Stimulated activated CD8-positive, alpha-beta memory T cell treated with anti-CD3 and anti-CD28 coated beads, Interleukin-2, amount 100 ng/mL, for 1 hour (primary cell): ENCODE results near the gene NODAL.

Experiments used
- DNase-seq, 2 donors: peaks; one replicate each; pipeline ENCODE4 v3.0.0-alpha.2; 2020; ENCODE audit warnings: low read depth in 2 of 2

Gene NODAL

DNA sequence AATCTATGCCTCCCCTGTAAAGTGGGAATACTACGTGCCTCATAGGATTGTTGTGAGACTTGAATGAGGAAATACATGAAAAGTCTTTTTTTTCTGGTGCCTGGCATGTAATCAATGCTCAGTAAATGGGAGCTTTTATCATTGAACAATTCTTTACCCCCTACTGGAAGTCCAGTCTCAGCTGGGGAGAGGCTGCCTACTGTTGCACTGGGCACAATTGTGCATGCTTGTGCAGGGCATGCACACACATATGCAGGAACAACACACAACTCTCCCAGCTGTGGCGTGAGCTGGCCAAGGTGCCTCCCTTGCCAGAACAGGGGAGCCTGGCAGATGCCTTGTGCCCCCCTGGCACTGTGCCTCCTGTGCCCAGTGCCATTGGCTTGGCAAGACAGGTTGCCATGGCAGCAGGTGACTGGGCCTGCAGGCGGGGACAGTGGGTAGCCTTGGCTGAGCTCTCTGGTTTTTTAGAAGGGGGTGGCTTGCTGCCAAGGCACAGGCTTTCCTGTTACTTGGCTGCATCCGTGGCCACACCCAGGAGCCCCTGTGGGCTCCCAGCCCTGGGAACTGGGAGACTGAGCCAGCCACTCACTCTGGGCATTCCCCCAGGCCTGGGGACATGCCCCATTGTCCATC is 21.0 kb upstream of the NODAL start:
- no peak for DNase-seq

GRCh38 chr10:70461397-70462348 is 20.2 kb upstream of the NODAL start:
- peak in 1 of 2 donors; percentile 30 for DNase-seq

GRCh38 chr10:70459774-70460490 is 18.5 kb upstream of the NODAL start:
- no peak for DNase-seq

- no peak for DNase-seq
Observed at GRCh38 chr10:70459061-70459773, 17.7 kb upstream of the NODAL start.

DNA sequence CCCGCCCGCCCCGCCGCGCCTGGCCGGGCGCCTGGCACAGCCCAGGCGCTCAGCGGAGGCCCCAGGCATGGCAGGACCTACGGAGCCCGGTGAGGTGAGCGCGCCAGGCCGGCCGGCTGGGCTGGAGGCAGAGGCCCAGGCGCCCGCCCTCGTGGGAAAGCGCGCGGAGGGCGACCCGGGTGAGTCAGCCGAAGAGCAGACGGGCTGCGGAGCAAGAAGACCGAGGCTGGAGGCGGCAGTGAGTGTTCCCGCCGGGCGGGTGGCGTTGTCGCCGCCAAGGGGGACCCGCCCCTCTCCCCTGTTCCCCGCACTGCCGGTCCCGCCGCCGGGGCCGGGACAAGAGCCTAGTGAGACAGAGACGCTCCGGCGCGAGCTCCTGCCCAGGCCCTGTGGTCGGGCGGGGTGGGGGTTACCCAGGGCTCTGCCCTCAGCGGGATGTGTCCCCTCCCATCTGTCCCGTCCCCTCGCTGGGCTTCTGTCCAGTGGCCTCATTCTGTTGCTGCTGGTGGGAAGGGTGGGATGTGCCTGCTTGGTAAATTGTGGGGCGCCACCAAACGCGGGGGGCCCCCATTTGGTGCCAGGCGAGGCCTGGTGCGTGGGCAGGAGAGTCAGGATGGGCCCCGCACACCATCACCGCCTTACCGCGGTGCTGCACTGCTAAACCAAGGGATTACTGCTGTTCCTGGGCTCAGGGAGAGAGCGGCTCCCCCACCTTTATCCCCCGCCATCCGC is 17.0 kb upstream of the NODAL start:
- DNase-seq = no peak

DNA sequence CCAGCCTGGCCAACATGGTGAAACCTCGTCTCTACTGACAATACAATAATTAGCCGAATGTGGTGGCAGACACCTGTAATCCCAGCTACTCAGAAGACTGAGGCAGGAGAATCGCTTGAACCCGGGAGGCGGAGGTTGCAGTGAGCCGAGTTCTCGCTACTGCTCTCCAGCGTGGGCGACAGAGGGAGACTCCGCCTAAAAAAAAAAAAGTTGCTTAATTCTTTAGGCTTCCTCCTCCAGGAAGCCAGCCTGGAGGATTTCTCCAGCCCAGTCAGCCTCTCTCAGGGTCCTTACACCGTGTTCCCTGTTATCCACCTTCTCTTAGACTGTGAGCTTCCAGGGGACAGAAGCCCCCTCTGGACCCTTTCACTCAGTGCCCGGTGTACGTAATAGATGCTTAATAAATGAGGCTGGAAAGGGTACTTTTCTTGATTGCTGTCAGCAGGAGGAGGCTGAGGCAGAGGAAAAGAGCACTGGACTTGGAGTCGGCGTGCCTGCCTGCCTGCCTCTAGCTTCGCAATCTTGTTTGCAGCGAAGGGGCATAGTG is 16.4 kb upstream of the NODAL start:
- no peak for DNase-seq

GRCh38 chr10:70456164-70456563 is 14.7 kb upstream of the NODAL start:
- no peak for DNase-seq

- DNase-seq = no peak
Observed at GRCh38 chr10:70455213-70455630, 13.7 kb upstream of the NODAL start.

DNA sequence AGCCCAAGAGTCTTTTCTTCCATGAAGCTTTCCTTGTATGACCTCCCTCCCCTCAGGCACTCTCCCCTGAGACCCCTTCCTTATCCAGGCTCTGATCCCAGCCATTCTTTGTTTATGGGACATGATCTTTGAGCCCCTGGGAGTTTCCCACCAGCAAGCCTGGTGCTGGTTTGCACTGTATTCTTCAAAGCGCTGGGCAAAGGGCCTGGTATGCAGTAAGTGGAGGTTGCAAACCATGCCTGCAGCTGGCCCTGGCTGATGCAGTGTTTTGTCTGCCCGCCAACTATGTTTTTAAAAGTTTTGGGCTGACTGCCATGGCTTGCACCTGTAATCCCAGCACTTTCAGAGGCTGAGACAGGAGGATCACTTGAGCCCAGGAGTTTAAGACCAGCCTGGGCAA is 6.8 kb upstream of the NODAL start:
- DNase-seq = no peak

GRCh38 chr10:70445718-70446657 is 4.5 kb upstream of the NODAL start:
- no peak for DNase-seq

DNA sequence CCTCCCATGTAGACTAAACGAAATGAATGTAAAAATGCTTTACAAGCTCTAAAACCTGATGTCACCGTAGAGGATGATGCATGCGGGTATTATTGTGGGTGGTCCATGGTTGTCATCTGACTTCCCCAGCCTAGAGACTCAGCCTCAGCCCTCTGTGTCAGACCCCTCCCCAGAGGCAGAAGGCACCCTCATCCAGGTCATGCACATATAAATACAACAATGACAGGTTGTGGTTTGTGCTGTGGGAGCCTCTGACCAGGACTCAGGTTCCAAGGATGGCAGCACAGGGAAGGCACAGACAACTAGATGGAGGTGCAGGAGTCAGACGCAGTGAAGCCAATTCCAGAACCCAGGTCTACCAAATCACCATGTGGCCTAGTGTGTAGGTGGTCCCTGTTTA is 3.3 kb upstream of the NODAL start:
- no peak for DNase-seq

- DNase-seq = no peak
Observed at GRCh38 chr10:70442332-70442988, 979 bp upstream of the NODAL start.

DNA sequence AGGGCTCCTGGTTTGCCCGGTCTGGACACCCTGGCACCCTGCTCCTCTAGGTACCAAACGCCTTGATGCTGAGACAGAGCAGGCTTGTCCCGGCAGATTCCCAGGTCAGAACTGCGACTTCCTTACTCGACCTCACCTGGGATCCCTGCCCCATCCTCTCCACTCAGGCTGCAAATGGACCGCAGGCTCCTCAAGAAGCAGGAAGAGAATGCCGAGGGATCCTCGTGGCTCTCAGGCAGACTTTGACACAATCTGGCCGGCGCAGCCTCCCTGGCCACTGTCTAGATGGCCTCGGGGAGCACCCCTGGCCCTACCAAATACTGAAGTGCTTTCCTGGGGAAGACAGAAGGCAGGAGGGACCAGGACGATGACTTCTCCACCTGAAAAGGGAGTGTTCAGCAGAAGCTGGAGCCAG is 421 bp upstream of the NODAL start:
- no peak for DNase-seq

DNA sequence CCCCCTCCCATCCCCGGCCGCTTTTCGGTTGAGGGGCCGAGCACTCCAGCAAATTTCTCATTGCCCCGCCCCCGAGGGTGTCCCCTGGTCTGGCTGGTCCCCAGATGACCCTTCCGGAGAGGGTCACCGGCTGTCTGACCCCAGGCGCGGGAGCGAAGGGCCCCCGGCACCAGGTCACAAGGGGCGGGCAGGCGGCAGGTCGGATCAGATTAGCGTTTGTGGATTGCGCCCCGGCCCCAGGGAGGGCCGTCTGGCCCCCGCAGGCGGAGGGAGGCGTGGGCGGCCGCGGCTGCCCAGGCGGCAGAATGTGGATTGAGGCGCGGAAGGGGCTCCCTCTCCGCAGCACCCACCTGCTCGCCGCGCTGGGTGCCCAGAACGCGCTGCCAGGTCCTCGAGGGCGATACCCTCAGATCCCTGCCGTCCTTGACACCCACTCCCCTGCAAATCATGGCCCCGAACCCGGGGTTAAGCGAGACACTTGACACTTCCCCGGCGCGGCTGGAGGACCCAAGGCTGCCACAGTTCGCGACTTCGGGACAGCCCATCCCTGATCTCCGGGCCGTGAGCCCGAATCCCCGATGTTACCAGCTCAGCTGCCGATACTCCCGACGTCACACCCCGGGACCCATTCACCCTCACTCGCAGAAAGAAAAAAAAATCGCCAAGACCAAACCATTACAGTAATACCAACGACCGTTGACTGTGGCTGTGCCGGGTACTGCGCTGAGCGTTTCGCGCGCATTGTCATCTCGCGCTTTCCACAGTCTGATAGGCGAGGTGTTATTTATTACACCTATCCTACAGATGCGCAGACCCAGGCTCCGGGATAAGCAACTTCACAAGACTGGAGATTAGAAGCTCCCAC is 953 bp downstream of the NODAL start:
- DNase-seq = no peak

GRCh38 chr10:70437721-70438120 is 3.8 kb downstream of the NODAL start:
- DNase-seq = no peak

- DNase-seq = no peak
Observed at GRCh38 chr10:70435241-70436085, 6.0 kb downstream of the NODAL start.

DNA sequence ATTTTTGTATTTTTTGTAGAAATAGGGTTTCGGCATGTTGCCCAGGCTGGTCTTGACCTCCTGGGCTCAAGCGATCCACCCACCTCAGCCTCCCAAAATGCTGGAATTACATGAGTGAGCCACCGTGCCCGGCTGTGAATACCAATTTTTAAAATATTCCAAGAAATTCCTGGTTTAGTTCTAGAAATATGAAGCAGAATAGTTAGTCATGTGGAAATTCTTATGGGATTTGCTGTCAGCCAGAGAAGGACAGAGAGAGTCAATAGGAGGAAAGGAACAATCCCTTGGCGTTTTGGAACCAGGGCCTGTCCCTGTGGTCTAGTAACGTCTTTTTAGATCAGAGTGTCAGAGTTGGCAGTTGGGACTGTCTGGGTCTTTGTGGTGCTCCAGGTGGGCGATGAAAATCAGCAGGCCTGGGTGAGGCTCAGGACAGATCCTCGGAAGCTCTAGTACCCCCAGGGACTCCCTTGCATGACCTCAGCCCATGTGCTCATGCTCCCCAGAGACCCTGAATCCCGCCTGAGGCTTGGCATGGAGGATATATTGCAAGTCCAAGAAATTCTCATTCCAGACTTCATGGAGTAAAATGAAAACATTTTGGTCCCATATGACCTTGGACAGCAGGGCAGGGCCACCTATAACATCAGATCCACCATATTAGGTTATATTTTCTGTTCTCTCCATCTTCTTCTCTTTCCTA is 7.8 kb downstream of the NODAL start:
- no peak for DNase-seq
